Measurements from ENCODE around the gene MAEA. TPM values are rescaled to one million over a fixed set of nuclear protein-coding genes. Genes with fewer than 3 reads are reported as not detected.

The MAEA gene
- total RNA-seq, 1 donor from 2014 or later: 33.3 TPM

DNA sequence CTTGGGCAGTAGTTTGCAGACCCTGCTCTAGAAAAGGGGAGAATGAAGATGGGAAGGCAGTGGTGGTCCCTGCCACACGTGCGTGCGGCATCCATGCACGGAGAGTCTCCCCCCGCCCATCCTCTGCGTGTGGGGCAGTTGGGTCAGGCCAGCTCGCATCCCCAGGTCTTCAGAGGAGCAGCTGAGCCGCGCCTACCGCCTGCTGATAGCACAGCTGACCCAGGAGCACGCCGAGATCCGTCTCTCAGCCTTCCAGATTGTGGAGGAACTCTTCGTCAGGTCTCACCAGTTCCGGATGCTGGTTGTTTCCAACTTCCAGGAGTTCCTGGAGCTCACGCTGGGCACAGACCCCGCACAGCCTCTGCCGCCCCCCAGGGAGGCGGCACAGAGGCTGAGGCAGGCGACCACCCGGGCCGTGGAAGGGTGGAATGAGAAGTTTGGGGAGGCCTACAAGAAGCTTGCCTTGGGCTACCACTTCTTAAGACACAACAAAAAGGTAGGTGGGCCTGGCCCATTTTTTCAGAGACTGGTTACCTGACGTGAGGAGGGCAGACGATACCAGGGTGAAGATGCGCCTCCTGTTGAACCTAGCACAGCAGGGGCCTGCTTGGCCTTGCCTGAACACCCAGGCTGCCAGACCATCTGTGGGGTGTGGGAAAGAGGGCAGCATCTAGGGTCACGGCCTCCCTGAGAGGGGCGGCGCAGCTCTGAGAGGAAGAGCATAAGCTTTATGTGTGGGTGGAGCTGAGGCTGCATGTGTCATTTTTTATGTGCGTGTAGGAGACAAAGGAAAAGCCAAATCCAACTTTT, 59.9 kb downstream of the MAEA start:
- ATAC-seq: no peak
- DNase-seq (ENCODE audit: low spot score): no peak

DNA sequence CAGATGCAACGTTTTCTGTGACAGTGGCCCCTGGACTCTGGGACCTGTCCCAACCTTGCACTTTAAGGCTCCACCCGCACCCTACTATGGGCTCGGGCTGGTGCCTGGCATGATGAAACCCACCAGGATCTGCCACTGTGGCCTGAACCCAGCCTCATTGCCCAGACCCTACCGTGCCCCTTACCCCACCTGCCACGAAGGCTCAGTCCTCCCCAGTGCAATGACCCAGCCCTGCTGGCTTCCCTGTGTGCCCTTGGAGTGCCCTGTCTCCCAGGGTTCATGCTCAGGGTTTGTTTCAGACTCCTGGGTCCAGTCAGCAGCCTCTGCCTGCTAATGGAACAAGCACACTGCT, 60.5 kb downstream of the MAEA start:
- no peak for ATAC-seq
- no peak for DNase-seq (ENCODE audit: low spot score)

DNA sequence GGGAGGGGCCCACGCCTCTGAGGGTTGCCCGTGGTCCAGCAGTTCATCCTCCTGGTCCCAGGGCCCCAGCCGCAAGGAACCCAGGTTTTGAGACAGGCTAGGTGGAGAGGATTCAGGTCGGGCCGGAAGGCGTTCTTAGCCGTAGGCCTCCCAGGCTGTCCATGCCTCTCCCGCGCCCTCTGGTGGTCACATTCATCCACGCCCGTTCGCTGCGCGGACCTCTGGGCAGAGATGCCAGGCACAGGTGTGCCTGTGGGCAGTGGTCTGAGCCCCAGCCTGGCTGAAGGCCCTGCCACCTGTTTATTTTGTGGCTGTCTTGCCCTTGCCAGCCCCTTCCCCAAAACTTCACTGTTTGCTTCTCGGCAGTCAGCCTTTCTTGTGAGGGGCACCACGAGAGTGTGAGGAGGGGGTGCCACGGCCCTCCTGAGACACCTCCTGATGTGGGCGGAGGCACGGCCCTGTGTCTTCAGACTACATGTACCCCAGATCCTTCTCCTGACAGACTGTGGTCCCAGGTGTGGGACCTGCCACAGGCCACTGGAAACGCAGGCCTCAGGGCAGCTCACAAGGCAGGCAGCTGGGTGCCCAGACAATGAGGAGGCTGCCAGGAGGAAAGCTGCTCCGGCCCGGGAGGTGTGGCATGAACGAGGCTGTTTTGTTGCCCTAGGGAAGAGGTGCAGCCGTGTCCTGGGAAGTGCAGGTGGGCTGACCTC, 62.3 kb downstream of the MAEA start:
- DNase-seq (ENCODE audit: low spot score) (peak; percentile 82), ATAC-seq (peak; percentile 63)

DNA sequence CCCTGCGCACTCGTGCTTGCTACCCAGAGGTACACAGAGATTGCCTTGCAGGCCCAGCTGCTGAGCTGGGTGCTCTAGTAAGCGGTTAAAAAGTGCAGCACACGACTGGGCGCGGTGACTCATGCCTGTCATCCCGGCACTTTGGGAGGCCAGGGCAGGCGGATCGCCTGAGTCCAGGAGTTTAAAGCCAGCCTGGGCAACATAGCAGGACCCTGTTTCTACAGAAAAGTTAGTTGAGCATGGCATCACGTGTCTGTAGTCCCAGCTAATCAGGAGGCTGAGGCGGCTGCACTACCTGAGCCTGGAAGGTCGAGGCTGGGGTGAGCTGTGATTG, 62.8 kb downstream of the MAEA start:
- ATAC-seq (no peak), DNase-seq (ENCODE audit: low spot score) (no peak)

DNA sequence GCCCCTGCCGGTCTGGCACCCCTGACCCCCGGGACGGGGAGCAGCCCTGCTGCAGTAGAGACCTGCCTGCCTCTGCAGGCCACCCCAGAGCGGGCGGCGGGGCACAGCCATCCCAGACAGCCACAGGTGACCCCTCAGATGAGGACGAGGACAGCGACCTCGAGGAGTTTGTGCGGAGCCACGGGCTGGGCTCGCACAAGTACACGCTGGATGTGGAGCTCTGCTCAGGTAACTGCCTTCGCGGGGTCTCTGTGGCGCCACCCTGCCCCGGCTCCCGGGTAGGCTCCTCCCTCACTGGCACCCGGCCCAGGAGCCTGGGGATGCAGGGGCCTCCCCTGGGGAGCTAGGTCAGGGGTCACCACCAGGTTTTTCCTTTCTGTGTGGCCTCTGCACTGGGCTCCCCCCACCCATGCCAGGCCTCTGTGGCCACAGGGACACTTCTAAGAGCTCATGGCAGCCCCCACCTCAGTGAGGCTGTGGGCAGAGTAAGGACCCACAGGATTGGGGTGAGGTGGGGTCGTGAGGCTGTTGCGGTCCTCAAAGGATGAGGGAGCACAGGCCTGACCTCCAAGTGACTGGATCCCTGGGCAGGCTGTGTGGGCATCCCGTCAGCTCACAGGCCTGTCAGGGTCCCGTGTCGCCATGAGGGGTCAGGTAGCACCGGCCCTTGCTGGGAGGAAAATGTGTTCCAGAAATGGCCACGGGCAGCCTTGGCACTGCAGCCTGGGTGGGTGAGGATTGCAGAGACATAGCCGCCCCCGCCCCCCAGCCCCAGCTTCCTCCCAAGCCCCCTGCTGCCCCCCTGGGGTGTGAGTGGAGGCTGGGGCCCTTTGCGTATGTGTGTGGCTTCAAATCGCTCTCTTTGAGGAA, 63.7 kb downstream of the MAEA start:
- DNase-seq (ENCODE audit: low spot score): no peak

DNA sequence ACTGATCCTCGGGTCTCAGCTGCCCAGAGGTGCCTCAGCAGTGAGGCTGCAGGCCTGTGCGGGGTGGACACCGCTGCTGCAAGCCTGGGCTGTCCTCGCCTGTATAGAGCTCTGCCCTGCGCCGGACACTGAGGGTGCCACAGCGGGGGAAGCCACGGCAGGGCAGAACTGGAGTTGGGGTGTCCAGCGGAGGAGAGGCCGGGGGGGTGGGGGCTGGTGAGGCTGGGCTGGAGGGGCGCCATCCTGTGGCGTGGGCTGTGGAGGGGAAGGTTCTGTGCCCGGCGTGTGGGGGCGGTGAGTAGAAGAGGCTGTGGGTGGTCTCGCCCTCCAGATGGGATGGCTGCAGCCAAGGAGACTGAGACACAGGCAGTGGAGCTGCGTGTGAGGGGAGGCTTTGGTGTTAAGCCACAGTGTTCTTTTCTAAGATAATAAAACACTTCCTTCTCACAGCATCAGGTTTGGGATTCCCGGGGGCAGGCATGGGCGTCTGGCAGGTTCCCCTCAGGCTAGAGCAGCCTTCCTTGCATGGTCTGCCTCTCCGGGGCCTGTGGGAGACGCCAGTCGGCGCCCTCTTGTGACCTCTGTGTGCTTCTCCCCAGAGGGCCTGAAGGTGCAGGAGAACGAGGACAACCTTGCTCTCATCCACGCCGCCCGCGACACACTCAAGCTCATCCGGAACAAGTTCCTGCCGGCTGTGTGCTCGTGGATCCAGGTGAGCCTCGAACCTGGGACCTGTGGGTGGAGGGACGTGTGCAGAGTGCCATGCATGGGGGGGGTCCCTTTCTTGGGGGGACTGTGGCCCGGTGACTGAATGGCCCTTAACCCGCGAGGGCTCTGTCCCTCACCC, 64.7 kb downstream of the MAEA start:
- ATAC-seq (no peak), DNase-seq (ENCODE audit: low spot score) (no peak)

More for the DNA sequence above, 63.7 kb downstream of the MAEA start:
- no peak for ATAC-seq

DNA sequence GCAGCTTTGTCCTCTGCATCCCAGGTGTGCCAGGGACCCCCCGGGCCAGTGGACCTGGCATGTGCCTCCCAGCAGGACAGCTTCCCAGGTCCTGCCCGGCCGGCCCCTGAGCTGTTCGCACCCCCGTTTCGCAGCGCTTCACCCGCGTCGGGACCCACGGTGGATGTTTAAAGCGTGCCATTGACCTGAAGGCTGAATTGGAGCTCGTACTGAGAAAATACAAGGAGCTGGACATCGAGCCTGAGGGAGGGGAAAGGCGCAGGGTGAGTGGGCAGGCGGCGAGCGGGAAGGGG, 65.2 kb downstream of the MAEA start:
- no peak for DNase-seq (ENCODE audit: low spot score)
- no peak for ATAC-seq

DNA sequence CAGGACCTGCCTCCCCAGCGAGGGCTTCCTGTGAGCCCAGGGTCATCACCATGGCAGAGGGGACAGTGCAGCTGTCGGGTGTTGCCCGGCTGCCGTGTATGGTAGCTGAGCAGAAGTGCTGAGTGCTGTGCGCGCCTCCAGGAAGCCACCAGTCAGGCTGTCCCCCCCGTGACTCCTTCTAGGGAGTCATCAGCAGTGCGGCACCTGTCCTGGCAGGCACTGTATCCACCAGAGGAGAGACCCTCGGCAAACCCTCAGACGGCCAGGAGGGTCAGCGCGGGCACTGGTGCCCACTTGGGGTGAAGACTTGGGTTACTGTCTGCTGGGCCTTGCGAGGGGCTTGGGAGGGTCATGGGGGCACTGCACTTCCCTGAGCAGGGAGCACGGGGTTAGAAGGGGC, 65.7 kb downstream of the MAEA start:
- no peak for ATAC-seq

DNA sequence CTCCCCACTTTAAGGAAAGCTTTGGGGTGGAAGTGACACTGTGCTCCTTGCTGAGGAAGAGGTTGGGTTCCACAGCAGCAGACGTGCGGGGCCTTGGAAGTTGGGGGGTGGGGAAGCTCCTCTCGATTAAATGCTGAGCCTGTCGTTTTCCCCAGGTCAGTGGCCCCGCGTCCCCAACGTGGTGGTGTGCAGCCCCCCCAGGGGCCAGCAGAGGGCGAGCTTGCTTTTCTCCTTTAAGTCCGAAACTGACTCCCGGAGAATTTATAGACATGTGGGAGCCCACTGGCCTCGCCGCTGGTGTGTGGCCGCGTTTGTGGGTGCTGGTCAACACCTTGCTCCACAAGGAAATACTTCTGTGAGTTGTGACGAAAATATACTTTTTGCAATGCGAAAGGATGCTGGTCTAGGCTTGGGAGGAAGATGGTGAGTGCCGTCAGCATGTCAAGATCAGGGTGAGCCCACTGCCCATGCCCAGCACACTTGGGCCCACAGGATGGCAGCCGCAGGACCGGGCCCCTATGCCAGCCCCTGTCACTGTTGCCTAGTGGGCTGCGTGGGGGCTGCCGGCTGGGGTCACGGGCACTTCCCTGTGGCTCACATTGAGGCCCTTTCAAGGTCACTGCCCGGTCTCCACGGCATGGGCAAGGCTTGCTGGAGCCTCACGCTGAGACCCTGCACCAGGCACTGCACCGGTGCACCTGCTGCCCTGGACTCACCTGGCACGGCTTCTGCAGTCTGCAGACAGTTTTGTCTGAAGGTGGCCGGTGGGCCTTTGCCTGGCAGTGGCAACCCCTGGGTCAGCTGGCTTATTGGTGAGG, 66.7 kb downstream of the MAEA start:
- DNase-seq (ENCODE audit: low spot score) (no peak), ATAC-seq (peak; percentile 51)

More for the DNA sequence above, 65.7 kb downstream of the MAEA start:
- no peak for DNase-seq (ENCODE audit: low spot score)

DNA sequence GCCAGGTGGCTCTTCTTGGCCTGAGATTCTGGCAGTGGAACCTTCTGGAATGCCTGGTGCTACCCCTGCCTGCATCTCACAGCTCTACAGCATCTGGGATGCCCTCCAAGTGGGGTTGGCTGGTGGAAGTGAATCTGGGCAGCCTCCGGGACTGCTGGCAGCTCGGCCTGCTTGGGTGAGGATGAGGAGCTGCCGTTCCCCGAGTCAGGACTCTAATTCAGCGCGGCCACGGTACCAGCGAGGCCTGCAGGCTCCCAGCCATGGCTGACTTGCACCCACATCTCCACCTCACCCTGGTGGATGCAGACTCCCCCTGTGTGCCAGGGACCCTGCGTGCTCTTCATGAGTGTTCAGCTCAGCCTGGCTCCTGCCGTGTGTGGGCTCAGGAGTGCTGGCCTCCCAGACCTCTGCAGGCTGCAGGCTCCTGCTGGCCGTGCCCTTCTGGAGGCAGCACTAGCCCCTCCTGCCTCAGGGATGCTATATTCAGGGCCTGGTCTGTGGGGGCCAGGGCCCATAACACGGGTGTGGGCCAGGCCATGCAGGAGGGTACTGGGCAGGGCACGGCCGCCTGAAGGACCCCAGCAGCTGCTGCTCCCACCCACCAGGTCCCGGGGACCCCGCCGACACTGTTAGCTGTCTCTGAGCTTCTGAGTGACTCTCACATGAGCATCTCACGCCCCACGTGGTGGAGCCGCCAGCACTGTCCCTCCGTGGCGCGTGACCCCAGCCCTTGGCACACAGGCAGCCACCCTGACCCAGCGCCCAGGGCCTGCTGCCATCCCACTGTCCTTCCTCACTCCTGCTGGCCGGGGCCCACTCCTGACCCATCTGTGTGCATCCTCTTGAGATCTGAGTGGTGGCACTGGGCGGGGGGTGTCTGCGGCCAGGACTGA, 67.9 kb downstream of the MAEA start:
- DNase-seq (ENCODE audit: low spot score) (no peak), ATAC-seq (no peak)

DNA sequence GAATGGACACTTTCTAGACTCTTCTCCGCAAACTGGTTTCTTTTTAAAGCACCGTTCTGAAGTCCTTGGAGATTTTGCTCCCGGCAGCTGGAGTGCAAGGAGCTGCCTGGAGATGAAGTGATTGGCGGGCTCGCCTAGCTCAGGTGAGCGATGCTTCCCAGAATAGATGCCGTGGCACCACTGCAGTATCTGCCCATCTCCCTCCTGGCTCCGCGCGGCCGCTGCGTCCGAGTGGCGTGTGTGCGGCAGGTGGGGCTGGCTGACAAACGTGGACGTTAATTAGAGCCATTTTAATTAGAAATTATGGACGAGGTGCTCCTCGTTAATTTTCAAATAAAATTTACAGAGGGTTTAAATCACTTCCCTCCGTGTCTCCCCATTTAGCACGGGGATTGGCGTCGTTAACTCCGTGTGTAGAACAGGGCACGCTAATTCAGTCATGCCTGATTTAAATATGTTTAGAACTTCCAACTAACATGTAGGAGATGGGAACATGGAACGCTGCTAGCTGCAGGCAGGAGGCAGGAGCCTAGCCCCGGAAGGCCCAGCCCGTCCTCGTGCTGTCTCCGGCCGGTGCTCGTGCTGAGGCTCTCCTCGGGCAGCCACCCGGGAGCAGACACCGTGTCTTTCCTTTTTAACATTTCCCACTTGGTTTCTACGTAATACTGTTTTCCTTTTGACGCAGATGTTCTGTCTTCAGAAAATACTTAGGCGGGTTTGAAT, 68.9 kb downstream of the MAEA start:
- DNase-seq (ENCODE audit: low spot score): no peak
- no peak for ATAC-seq

DNA sequence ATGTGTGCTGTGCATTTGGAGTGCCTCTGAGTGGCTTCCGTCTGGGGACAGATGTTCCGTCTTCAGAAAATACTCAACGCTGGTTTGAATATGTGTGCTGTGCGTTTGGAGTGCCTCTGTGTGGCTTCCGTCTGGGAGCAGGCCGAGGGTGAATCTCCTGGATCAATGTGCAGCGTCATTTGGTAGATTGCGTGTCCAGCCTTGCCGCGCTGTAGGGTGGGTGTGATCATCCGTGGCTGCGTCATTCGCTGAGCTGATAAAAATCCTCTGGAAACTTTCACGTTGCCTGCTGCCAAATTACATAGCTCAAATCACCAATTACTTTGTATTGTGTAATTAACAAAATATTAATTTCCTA, 69.4 kb downstream of the MAEA start:
- ATAC-seq: no peak
- DNase-seq (ENCODE audit: low spot score): no peak

DNA sequence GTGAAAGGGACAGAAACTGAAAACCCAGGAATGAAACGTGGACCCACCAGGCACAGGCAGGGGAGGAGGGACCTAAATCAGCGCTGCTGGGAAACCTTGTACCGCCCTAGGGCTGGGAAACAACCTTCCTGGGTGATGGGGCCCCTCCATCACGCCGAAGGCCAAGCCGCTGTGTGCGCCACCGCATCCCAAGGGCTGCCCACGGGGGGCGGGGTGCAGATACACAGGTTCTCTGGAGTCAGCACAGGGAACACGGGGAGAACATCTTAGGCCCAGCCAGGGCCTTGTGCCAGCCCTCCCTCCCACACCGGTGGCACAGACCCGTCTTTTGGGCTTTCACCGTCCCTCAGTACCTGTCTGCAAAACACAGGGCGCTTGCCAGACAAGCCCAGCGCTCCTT, 70.3 kb downstream of the MAEA start:
- DNase-seq (ENCODE audit: low spot score) (no peak), ATAC-seq (no peak)

DNA sequence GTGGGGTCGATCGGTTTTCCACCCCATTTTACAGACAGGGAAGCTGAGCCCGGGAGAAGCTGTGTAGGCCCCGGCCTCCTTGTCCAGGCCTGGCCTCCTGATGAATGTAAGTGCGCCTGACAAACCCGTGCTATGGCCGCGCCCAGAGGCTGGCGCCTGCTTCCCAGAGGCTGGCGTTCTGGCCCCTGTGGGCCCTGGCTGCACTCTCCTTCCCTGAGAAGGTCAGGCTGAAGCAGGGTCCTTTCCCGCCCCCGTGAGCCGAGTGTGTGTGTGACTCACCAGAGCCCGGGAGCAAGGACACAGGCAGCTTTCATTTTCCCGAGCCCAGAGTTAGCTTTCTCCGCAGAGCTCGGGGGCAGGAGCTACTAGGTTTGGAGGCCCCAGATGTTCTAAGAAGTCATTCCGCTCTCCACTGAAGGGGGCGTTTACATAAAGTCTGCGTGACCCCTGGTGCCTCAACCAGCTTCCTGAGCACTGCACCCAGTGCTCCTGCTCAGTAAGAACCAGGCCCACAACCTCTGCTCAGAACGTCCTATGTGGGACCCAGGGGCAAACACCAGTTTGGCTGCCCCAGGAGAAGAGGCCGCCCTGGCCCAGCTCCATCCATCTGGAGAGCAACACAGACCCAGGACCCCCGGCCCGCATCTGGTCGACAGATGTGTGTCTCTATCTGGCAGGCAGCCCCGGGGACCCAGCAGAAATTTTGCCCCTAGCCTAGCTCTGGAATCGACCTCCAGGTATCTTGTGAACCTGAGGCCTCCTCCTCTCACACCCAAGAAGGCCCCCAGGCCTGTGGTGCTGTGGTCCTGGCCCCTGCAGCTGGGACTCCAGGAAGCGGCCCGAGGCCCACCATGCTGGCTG, 71.0 kb downstream of the MAEA start:
- ATAC-seq (no peak), DNase-seq (ENCODE audit: low spot score) (no peak)

DNA sequence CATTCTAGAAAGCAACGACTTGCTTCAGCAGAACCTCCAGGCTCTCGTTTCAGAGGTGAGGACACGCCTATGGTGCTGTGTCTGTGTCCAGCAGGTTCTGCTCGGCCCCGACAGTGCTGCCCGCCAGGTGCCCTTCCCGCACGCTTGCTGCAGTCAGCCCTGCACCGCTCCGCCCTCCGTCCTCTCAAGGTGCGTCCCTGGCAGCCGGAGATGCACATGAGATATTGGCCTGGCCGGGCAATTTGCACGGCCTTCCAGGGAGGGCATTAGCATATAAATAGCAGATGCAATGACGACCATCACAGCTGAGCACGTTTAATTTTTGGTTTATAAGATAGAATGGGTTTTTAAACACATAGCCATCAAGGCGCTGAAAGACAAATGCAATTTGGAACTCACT, 71.7 kb downstream of the MAEA start:
- ATAC-seq: no peak
- no peak for DNase-seq (ENCODE audit: low spot score)

DNA sequence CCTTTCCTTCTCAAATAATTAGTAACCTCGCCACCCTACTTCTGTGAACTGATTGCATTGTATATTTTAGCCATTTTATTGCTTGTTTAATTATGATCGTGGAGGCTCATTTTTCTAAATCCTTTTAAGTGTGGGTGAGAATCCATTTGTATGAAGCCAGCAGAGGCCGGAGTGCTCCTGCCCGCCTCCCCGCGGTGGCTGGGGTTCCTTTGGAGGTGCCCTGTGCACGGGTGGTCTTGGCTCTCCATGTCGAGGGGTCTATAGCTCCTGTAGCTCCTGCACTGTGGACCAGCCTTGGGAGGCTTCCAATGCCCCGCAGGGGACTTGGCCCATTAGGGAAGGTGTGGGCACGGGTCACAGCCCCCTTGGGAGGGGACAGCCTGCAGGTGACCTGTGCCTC, 72.4 kb downstream of the MAEA start:
- DNase-seq (ENCODE audit: low spot score) (no peak), ATAC-seq (no peak)

DNA sequence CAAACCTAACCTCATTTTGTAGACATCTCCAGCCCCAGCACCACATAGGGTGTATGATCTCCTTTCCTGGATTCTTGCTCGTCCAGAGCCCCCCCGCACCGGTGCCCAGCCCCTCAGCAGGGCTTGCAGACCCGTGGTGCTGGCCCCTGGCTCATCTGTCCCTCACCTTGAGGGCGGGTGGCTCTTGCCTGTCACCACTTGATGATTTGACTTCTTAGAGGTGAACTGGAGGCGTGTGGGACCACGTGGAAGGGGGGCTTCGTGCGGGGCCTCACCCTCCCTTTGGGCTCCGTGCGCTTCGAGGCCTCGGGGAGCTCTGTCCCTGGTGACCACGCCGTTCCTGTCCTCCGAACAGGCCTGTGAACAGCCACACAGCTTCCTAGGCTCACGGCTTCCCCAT, 72.8 kb downstream of the MAEA start:
- ATAC-seq (no peak), DNase-seq (ENCODE audit: low spot score) (no peak)

DNA sequence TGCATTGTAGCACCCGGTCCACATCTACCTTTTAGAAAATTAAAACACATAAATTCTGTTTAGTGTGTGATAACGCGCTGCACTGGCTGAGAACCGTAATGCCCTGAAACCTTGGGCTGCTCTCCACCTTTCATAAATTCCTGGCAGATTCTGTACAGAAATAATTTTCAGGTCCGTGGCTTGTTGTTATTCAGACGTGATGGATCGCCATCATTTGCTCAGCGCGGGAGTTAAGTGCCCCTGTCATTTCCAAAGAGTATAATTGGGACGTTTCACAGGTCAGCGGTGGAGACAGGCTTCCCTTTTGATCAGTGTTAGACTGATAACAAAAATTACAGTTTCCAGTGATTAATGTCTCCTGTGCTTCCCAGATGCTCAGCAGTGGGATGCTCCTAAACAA, 73.8 kb downstream of the MAEA start:
- DNase-seq (ENCODE audit: low spot score) (no peak), ATAC-seq (no peak)

Measured in left lobe of liver (tissue), 2 donors.